SU-DHL-6 (cell line): Measurements from ENCODE around the gene IGLL5.
"Not testable (repeated sequence)": the region's sequence is repeated elsewhere in the genome, so short reads cannot be mapped to it uniquely, and the experiment has no call there.

Experiments used
- H2AFZ ChIP-seq: fragments of 200-600 bp; sonication (generic); 2 replicates; pipeline ENCODE4 v1.6.1; 2014; ENCODE audit warnings: low read depth, mild to moderate bottlenecking, moderate library complexity, mixed read lengths, antibody characterized with exemption, low read length; ENCODE audit not compliant: severe bottlenecking
- H3F3A ChIP-seq: fragments of 200-600 bp; shearing (Covaris generic); 2 replicates; pipeline ENCODE4 v1.6.0; 2016; ENCODE audit warnings: antibody characterized with exemption, mild to moderate bottlenecking; ENCODE audit not compliant: insufficient read depth
- H3K27ac ChIP-seq: fragments of 200-600 bp; sonication (generic); 2 replicates; pipeline ENCODE4 v1.5.1; 2016; ENCODE audit warnings: low read depth, mild to moderate bottlenecking, low read length, moderate library complexity, mixed read lengths
- H3K27me3 ChIP-seq: fragments of 200-600 bp; sonication (generic), shearing (Covaris generic); 2 replicates; pipeline ENCODE4 v1.6.0; 2014; ENCODE audit warnings: mild to moderate bottlenecking, low read length
- H3K36me3 ChIP-seq: fragments of 200-600 bp; sonication (generic); 2 replicates; pipeline ENCODE4 v1.6.1; 2014; ENCODE audit warnings: mild to moderate bottlenecking, low read length, mixed read lengths
- H3K4me2 ChIP-seq: fragments of 300-600, 200-600 bp; shearing (Covaris generic), sonication (generic); 2 replicates; pipeline ENCODE4 v1.6.0; 2014; ENCODE audit warnings: low read length, low read depth, mild to moderate bottlenecking; ENCODE audit not compliant: poor library complexity, severe bottlenecking
- H3K4me3 ChIP-seq: fragments of 200-600 bp; sonication (generic); 2 replicates; pipeline ENCODE4 v1.5.1; 2014; ENCODE audit warnings: antibody characterized with exemption, low read length, mild to moderate bottlenecking, mixed read lengths; ENCODE audit not compliant: insufficient read depth, poor library complexity, severe bottlenecking
- H3K79me2 ChIP-seq: fragments of 200-600 bp; sonication (generic); 2 replicates; pipeline ENCODE4 v1.6.1; 2014; ENCODE audit warnings: mild to moderate bottlenecking, low read length, moderate library complexity; ENCODE audit not compliant: insufficient read depth
- H3K9ac ChIP-seq: fragments of 200-600 bp; sonication (generic); 2 replicates; pipeline ENCODE4 v1.7.0; 2014; ENCODE audit warnings: mild to moderate bottlenecking, low read length
- H3K9me2 ChIP-seq: fragments of 200-600 bp; sonication (generic); replicated peaks from 2 replicates; pipeline ENCODE4 v1.6.1; 2014; ENCODE audit warnings: low read length; ENCODE audit not compliant: insufficient read depth
- H3K9me3 ChIP-seq: fragments of 200-600 bp; sonication (generic); 2 replicates; pipeline ENCODE4 v1.6.1; 2014; ENCODE audit warnings: low read length, mixed read lengths; ENCODE audit not compliant: insufficient read depth
- H4K20me1 ChIP-seq: fragments of 200-600 bp; sonication (generic); 2 replicates; pipeline ENCODE4 v1.6.1; 2014; ENCODE audit warnings: low read depth, mild to moderate bottlenecking, antibody characterized with exemption, low read length, moderate library complexity, mixed read lengths
- EZH2phosphoT487 ChIP-seq: fragments of 200-600 bp; sonication (generic), shearing (Covaris generic); conservative IDR thresholded peaks from 2 replicates; pipeline ENCODE4 v1.6.1; 2018; ENCODE audit warnings: mild to moderate bottlenecking, antibody characterized with exemption, low read length, moderate library complexity, mixed read lengths
- TF ChIP-seq, protein P1 (sequence below): fragments of 200-600 bp; sonication (generic); IDR thresholded peaks from one replicate; pipeline ENCODE4 v1.5.1; 2017; ENCODE audit warnings: antibody characterized with exemption, mild to moderate bottlenecking, low read length, moderate library complexity; ENCODE audit not compliant: insufficient read depth, poor library complexity, severe bottlenecking

The IGLL5 gene

DNA sequence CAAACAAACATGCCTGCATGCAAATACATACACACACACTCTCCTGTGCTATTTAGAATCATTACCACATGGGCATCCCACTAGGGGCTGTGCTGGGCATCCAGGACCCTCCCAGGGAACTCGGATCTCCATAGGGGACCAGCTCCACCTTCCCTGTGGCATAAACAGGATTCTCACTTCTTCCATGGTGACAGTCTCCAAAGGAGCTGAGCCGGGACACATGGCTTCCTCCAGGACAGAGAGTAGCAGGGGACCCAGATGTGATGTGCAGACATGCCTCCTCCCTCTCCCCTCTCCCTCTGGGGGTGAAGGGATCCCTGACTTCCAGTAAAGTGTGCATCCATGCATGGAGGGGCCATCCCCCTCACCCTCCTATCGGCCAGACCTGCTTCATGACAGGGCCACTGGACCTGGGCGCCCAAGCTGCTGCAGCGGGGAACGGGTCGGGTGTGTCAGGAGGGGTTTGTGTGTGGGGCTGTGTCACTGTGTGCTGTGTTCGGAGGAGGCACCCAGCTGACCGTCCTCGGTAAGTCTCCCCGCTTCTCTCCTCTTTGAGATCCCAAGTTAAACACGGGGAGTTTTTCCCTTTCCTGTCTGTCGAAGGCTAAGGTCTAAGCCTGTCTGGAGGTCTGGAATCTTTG is 33.4 kb downstream of the IGLL5 start:
- no peak overlapping the region for H3K9ac ChIP-seq
- peaks cover 5% of the 10 kb centered on the region for H3F3A ChIP-seq
- no peak overlapping the region for H3K4me2 ChIP-seq
- no peak overlapping the region for H3K27ac ChIP-seq
- H3K27me3 ChIP-seq = no peaks in the 10 kb centered on the region
- H2AFZ ChIP-seq = no peak overlapping the region
- H3K9me3 ChIP-seq = no peaks in the 10 kb centered on the region
- H3K9me2 ChIP-seq = no peaks in the 10 kb centered on the region
- no peaks in the 10 kb centered on the region for H4K20me1 ChIP-seq
- no peaks in the 10 kb centered on the region for H3K36me3 ChIP-seq
- TF ChIP-seq, protein P1, sequence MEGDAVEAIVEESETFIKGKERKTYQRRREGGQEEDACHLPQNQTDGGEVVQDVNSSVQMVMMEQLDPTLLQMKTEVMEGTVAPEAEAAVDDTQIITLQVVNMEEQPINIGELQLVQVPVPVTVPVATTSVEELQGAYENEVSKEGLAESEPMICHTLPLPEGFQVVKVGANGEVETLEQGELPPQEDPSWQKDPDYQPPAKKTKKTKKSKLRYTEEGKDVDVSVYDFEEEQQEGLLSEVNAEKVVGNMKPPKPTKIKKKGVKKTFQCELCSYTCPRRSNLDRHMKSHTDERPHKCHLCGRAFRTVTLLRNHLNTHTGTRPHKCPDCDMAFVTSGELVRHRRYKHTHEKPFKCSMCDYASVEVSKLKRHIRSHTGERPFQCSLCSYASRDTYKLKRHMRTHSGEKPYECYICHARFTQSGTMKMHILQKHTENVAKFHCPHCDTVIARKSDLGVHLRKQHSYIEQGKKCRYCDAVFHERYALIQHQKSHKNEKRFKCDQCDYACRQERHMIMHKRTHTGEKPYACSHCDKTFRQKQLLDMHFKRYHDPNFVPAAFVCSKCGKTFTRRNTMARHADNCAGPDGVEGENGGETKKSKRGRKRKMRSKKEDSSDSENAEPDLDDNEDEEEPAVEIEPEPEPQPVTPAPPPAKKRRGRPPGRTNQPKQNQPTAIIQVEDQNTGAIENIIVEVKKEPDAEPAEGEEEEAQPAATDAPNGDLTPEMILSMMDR = no peak
- no peak for TF ChIP-seq EZH2phosphoT487
- H3K79me2 ChIP-seq = no peaks in the 10 kb centered on the region
- H3K4me3 ChIP-seq = no peak overlapping the region

DNA sequence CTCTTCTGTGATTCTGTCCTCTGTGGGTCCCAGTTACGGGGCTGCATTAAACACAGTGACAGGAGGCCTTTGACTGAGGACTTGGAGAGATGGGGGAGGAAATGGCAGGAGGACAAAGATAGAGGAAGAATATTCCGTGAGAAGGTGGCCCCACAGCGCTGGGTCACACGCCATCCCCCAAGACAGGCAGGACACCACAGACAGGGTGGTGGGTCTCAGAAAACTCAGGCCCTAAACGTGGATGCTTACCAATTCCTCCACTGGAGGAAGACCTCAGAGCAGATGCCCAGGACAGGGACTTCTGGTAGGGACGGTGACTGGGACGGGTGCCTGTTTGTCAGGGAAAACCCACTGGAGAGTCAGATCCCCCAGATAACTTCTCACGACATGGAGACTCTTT is 34.0 kb downstream of the IGLL5 start:
- Histone ChIP-seq H3K79me2 (no peaks in the 10 kb centered on the region), H3K27me3 (no peaks in the 10 kb centered on the region), H3K27ac (0 out of 2 replicates have a peak overlapping the region, but pooled peaks have one; percentile 3)

DNA sequence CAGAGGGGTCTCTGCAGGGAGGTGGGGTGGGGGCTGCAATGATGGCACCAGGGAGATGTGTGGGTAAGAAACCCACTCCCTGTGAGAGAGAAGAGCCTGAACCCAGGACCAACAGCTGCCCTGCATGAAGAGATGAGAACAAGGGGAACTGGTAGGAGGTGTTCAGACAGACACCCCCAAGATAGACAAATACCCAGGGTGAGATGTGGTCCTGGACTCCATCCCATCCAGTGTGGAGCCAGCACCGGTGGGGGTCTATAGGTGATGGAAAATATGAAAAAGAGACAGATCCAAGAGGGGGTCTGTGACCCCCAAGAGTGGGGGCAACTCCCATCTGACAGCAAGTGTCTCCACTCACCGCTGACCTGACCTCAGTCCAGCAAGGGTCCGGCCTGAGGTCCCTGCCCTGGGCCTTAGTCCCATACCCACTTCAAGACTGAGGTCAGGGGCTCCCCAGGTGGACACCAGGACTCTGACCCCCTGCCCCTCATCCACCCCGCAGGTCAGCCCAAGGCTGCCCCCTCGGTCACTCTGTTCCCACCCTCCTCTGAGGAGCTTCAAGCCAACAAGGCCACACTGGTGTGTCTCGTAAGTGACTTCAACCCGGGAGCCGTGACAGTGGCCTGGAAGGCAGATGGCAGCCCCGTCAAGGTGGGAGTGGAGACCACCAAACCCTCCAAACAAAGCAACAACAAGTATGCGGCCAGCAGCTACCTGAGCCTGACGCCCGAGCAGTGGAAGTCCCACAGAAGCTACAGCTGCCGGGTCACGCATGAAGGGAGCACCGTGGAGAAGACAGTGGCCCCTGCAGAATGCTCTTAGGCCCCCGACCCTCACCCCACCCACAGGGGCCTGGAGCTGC is 34.7 kb downstream of the IGLL5 start:
- H3K36me3 ChIP-seq, H2AFZ ChIP-seq, H3K9me2 ChIP-seq, H3K79me2 ChIP-seq, H3K4me3 ChIP-seq, H3K9ac ChIP-seq, H3K4me2 ChIP-seq, H4K20me1 ChIP-seq, H3K9me3 ChIP-seq, H3K27me3 ChIP-seq: not testable (repeated sequence)
- Histone ChIP-seq H3K27ac (0 out of 2 replicates have a peak overlapping the region, but pooled peaks have one; percentile 3), H3F3A (peaks cover 14% of the 10 kb centered on the region)

More for the DNA sequence above, 34.0 kb downstream of the IGLL5 start:
- H3K9me2 ChIP-seq = no peaks in the 10 kb centered on the region
- H2AFZ ChIP-seq = no peak overlapping the region
- H4K20me1 ChIP-seq = no peaks in the 10 kb centered on the region
- peaks cover 11% of the 10 kb centered on the region for H3F3A ChIP-seq
- TF ChIP-seq, protein P1 = no peak
- no peak for TF ChIP-seq EZH2phosphoT487
- no peaks in the 10 kb centered on the region for H3K9me3 ChIP-seq
- no peak overlapping the region for H3K4me3 ChIP-seq
- H3K9ac ChIP-seq = no peak overlapping the region
- H3K36me3 ChIP-seq = no peaks in the 10 kb centered on the region
- H3K4me2 ChIP-seq = no peak overlapping the region

DNA sequence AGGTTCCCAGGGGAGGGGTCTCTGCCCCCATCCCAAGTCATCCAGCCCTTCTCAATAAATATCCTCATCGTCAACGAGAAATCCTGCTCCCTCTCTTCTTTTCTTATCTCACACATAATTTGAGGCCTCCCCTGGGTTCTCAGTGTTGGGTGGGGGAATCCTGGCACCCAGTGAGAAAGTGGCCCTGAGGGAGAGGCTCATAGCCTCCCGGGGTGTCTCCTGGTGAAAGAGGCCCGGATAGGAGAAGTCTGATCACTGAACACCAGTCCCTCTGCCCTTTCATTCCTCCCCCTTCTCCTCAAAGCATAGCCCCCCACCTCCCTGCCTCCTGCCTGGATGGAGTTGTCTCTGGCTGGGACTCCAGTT is 35.3 kb downstream of the IGLL5 start:
- no peaks in the 10 kb centered on the region for H4K20me1 ChIP-seq
- no peak overlapping the region for H3K9ac ChIP-seq
- no peaks in the 10 kb centered on the region for H3K79me2 ChIP-seq
- H2AFZ ChIP-seq = no peak overlapping the region
- no peak overlapping the region for H3K27ac ChIP-seq
- TF ChIP-seq, protein P1 = no peak
- no peak for TF ChIP-seq EZH2phosphoT487
- no peak overlapping the region for H3K4me2 ChIP-seq
- no peak overlapping the region for H3K4me3 ChIP-seq
- no peaks in the 10 kb centered on the region for H3K9me3 ChIP-seq
- H3K36me3 ChIP-seq = no peaks in the 10 kb centered on the region
- H3F3A ChIP-seq = peaks cover 18% of the 10 kb centered on the region
- H3K9me2 ChIP-seq = no peaks in the 10 kb centered on the region
- H3K27me3 ChIP-seq = no peaks in the 10 kb centered on the region
